Measurements from ENCODE around the gene BCL6B. TPM values are rescaled to one million over a fixed set of nuclear protein-coding genes. Genes with fewer than 3 reads are reported as not detected.

Gene BCL6B
- total and polyA plus RNA-seq, 2 experiments from 2014 or later, result 3.3 to 4.5 TPM

GRCh38 chr17:7011942-7012254 lies 11.0 kb upstream of the BCL6B start (continued):
- TF ChIP-seq EZH2 (IDR thresholded peaks at IDR 0.05; ENCODE audit: low read depth, unreplicated experiment), result no peak
- no peak for TF ChIP-seq CTCF (conservative IDR thresholded peaks at IDR 0.05; ENCODE audit: low read depth in 2 of 2)

- Histone ChIP-seq H2AFZ (peak overlapping the region; percentile 47; the same call in 1 of the 2 replicates), H3K4me3 (peak overlapping the region; percentile 100), H3K4me2 (peak overlapping the region; percentile 77), H3F3A (replicated peaks; ENCODE audit: low read depth) (peaks cover 11% of the 10 kb centered on the region; the same call in 1 of the 2 replicates), H3K79me2 (replicated peaks; ENCODE audit: insufficient read depth) (peaks cover 23% of the 10 kb centered on the region), H4K20me1 (replicated peaks; ENCODE audit: insufficient read depth) (peaks cover 11% of the 10 kb centered on the region; the same call in 1 of the 2 replicates), H3K27ac (ENCODE audit: low read depth) (peak overlapping the region; percentile 93; the same call in 1 of the 2 replicates), H3K4me1 (ENCODE audit: insufficient read depth) (peaks cover 26% of the 10 kb centered on the region), H3K9me2 (ENCODE audit: insufficient read depth) (no peaks in the 10 kb centered on the region), H3K36me3 (ENCODE audit: insufficient read depth) (no peaks in the 10 kb centered on the region), H3K27me3 (ENCODE audit: insufficient read depth) (peaks cover 8% of the 10 kb centered on the region; the same call in 1 of the 2 replicates)
- Mint-ChIP-seq H3K27ac (peak overlapping the region; percentile 96), H3K9me3 (no peaks in the 10 kb centered on the region; the same call in 2 of the 3 replicates), H3K36me3 (ENCODE audit: low read depth) (peaks cover 21% of the 10 kb centered on the region), H3K4me3 (peak overlapping the region; percentile 96), H3K4me1 (peaks cover 42% of the 10 kb centered on the region), H3K27me3 (ENCODE audit: insufficient read depth, low read depth, poor library complexity) (peaks cover 21% of the 10 kb centered on the region)
- DNase-seq (ENCODE audit: low spot score) (peak; percentile 98), ATAC-seq (peak; percentile 90)
- peak; percentile 31 to 64 for TF ChIP-seq CTCF (conservative IDR thresholded peaks at IDR 0.05; ENCODE audit: low read depth in 2 of 2)
- no peak for TF ChIP-seq EZH2 (IDR thresholded peaks at IDR 0.05; ENCODE audit: low read depth, unreplicated experiment)
- no peak for TF ChIP-seq REST (IDR thresholded peaks at IDR 0.05; ENCODE audit: unreplicated experiment)
- peak; percentile 93 for TF ChIP-seq CREB1 (CRISPR knock-in tag; IDR thresholded peaks at IDR 0.05; ENCODE audit: low read depth)
- no peak for TF ChIP-seq ZNF462 (CRISPR knock-in tag; IDR thresholded peaks at IDR 0.05)
- 0 out of 2 replicates have a peak, but pooled peaks have one; percentile 18 for TF ChIP-seq ETS1 (IDR thresholded peaks at IDR 0.05)
- TF ChIP-seq POLR2AphosphoS5 (IDR thresholded peaks at IDR 0.05; ENCODE audit: low read depth), result peak; percentile 78
Measured at GRCh38 chr17:7014261-7014994, 8.4 kb upstream of the BCL6B start.

All from GM23338 (cell line).